Measurements from ENCODE around the gene AMH. TPM values are rescaled to one million over a fixed set of nuclear protein-coding genes. Genes with fewer than 3 reads are reported as not detected.

The AMH gene
- total RNA-seq, 1 donor from 2014 or later, result 0.26 TPM

DNA sequence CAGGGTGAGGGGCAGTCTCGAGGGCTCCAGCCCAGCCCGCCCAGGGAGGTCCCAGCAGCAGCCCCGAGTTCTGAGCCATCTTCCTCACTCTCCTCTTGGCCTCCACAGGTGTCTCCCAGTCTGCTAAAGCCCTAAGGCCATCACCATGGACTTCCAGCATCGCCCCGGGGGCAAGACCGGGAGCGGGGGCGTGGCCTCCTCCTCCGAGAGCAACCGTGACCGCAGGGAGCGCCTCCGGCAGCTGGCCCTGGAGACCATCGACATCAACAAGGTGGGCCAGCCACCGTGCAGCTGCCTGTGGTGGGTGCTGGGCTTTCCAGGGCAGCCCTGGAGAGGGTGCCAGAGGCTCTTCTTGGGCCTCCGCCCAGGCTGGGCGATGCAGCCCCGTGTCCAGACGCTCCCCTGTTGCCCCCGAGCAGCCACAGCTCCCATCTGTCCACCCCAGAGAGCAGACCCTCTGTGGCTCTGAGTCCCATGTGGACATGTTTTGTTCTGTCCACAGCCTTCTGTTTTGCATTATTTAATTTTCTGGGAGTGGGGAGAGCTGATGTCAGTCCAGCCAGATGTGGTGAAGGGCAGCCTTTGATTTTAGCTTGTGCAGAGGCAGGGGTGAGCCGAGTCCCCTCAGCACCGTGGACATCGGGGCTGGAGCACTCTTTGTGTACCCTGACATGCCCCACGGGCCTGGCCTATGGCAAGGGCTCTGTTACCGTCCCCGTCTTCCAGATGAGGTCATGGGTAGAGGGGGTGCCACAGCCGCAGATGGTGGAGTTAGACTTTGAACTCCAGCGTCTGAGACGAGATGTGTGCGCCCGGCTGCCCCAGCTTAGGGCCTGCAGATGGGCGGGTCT lies 5.6 kb upstream of the AMH start:
- peaks cover 42% of the 10 kb centered on the region for H3K36me3 ChIP-seq (ENCODE audit: control insufficient read depth, insufficient read depth, low read length)
- DNase-seq (ENCODE audit: low read depth), result no peak
- H3K4me3 ChIP-seq (ENCODE audit: low read depth, low read length), result no peak overlapping the region
- FAIRE-seq, result no peak
- H3K27me3 ChIP-seq (ENCODE audit: control insufficient read depth, insufficient read depth, low read length), result no peaks in the 10 kb centered on the region
- TF ChIP-seq CTCF (IDR thresholded peaks at IDR 0.05; ENCODE audit: insufficient read depth, low read length, severe bottlenecking), result no peak

DNA sequence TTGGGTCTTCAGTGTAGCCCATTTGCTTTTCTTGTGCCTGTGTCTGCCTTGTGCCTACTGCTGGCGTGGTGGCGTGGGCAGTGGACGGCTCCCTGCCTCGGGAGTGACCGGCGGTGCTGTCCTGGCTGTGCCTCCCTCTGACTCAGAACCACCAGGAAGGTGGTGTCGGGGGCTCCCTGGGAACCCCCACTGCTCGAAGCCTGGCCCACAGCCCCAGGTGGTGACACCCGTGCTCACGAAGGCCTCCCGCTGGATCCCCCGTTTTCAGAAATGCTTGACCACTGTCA lies 5.1 kb upstream of the AMH start:
- Histone ChIP-seq H3K4me3 (ENCODE audit: low read depth, low read length) (no peak overlapping the region), H3K27me3 (ENCODE audit: control insufficient read depth, insufficient read depth, low read length) (no peaks in the 10 kb centered on the region), H3K36me3 (ENCODE audit: control insufficient read depth, insufficient read depth, low read length) (peaks cover 42% of the 10 kb centered on the region)
- FAIRE-seq, result no peak
- DNase-seq (ENCODE audit: low read depth), result no peak
- TF ChIP-seq CTCF (IDR thresholded peaks at IDR 0.05; ENCODE audit: insufficient read depth, low read length, severe bottlenecking), result no peak

DNA sequence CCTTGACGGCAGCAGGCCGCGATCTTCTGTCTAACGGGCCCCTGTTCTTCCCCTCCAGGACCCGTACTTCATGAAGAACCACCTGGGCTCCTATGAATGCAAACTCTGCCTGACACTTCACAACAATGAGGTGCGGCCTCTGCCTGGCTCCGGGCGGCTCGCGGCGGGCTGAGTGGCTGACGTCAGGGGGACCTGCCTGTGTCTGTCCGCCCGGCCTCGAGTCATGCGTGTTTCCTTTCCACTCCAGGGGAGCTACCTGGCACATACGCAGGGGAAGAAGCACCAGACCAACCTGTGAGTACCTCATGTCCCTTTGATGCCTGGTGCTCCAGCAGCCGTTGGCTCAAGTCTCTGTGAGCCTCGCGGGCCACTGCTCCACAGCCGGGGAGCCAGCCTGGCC lies 4.6 kb upstream of the AMH start:
- Histone ChIP-seq H3K27me3 (ENCODE audit: control insufficient read depth, insufficient read depth, low read length) (no peaks in the 10 kb centered on the region), H3K4me3 (ENCODE audit: low read depth, low read length) (no peak overlapping the region), H3K36me3 (ENCODE audit: control insufficient read depth, insufficient read depth, low read length) (peaks cover 42% of the 10 kb centered on the region)
- FAIRE-seq, result no peak
- TF ChIP-seq CTCF (IDR thresholded peaks at IDR 0.05; ENCODE audit: insufficient read depth, low read length, severe bottlenecking), result no peak
- DNase-seq (ENCODE audit: low read depth), result no peak

DNA sequence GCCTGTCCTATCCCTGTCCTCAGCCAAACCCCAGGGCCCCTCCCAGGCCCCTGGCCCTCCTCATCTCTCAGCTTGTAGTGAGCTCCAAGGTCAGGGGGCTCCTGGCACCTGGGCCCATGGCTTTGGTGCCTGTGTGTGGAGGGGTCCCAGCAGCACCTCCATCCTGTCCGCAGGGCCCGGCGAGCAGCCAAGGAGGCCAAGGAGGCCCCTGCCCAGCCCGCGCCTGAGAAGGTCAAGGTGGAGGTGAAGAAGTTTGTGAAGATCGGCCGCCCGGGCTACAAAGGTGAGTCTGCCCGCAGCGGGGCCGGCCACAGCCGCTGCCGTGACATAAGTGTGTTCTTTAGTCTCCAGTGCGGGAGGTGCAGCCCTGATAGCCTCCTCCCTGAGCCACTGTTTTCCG lies 3.9 kb upstream of the AMH start:
- no peak for TF ChIP-seq CTCF (IDR thresholded peaks at IDR 0.05; ENCODE audit: insufficient read depth, low read length, severe bottlenecking)
- FAIRE-seq (no peak), DNase-seq (ENCODE audit: low read depth) (no peak)
- Histone ChIP-seq H3K36me3 (ENCODE audit: control insufficient read depth, insufficient read depth, low read length) (peaks cover 42% of the 10 kb centered on the region), H3K27me3 (ENCODE audit: control insufficient read depth, insufficient read depth, low read length) (peaks cover 6% of the 10 kb centered on the region), H3K4me3 (ENCODE audit: low read depth, low read length) (no peak overlapping the region)

DNA sequence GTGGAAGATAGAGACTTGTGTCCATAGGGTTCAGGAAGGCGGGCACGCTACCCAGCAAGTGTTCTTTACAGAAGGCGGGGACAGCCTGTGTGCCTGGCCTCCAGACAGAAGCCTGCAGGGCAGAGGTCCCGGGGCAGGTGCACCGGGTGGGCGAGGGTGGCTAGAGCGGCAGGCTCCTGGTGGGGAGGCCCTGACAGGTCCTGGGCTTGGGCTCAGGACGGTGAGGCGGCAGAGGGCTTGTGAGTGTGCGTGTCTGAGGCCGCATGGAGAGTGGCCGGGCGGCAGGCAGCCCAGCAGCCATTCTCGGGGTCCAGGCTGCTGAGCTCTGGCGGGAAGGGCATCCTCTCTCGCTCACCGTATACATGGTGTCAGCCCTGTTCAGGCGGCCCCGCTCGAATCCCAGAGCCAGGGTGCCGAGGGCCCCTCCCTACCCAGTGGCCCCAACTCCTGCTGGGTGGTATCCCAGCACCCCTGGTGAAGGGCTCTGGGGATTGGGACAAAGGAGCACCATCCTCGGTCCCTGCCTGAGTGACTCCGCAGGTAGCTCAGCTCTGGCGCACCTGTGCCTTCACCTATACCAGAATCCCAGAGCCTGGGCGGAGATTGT lies 3.0 kb upstream of the AMH start:
- no peak for TF ChIP-seq CTCF (IDR thresholded peaks at IDR 0.05; ENCODE audit: insufficient read depth, low read length, severe bottlenecking)
- DNase-seq (ENCODE audit: low read depth) (no peak), FAIRE-seq (no peak)
- Histone ChIP-seq H3K36me3 (ENCODE audit: control insufficient read depth, insufficient read depth, low read length) (peaks cover 42% of the 10 kb centered on the region), H3K4me3 (ENCODE audit: low read depth, low read length) (no peak overlapping the region), H3K27me3 (ENCODE audit: control insufficient read depth, insufficient read depth, low read length) (peaks cover 10% of the 10 kb centered on the region)

Measured in bronchial epithelial cell (primary cell).